ENCODE data around the gene GLG1. TPM values are rescaled to one million over a fixed set of nuclear protein-coding genes. Genes with fewer than 3 reads are reported as not detected.
"Not testable (repeated sequence)": the region's sequence is repeated elsewhere in the genome, so short reads cannot be mapped to it uniquely, and the experiment has no call there.

Gene GLG1
- total and polyA plus RNA-seq, 5 donors, result 46.8 to 109 (median 98.6) TPM

DNA sequence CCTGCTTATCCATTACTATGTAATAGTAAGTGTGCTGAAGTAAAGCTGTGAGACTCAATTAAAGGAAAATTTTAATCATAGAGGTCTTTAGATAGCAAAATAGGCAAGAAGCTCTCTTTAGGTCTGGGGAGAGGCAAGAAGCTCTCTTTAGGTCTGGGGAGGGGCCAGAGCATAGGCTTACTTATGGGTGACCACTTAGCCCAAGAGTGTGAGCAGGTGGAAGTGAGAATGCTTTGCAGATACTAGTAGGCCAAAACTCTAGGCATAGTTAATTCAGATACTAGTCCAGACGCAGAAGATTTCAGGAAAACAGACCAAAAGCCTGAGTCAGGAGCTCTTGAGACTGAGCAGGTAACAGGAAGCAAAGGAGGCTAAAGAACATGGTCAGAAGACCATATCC, 49.6 kb downstream of the GLG1 start:
- intact Hi-C loops (cut with DNase I), result loop anchor here in 1 of 4 donors (10.0 kb wide), 1 partner anchor 48 kb away; the partner anchor contains the start of gene GLG1

DNA sequence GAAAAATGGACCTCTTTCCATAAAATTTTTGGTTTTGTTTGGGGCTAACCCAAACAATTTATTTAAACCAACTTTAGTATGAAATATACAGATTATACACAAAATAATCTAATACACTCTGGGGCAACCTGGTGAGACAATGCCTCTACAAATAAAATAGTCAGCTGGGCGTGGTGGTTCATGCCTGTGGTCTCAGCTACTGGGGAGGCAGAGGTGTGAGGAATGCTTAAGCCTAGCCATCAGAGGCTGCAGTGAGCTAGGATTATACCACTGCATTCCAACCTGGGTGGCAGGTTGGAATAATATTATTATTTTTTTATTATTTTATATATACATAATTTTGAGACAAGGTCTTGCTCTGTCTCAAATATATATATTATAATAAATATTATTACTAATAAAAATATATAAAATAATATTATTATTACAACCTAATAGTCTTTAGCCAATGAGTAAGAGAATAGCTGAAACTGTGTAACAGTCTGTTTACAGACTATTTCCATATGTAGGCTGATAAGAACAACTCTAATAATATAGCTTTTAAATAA, 50.5 kb downstream of the GLG1 start:
- Histone ChIP-seq H3K9me3 (ENCODE audit: control insufficient read depth, low read length) (no peaks in the 10 kb centered on the region), H3K27ac (ENCODE audit: low read length) (no peak overlapping the region), H3K4me3 (ENCODE audit: low read length) (no peak overlapping the region), H3K27me3 (ENCODE audit: control insufficient read depth, insufficient read depth) (no peaks in the 10 kb centered on the region), H3K4me1 (ENCODE audit: control insufficient read depth, insufficient read depth, low read length) (peaks cover 8% of the 10 kb centered on the region)
- WGBS, result 100% methylated on average over 1 of the region's 1 CpG
- intact Hi-C loops (cut with DNase I), result loop anchor here in 1 of 4 donors (10.0 kb wide), 1 partner anchor 48 kb away; the partner anchor contains the start of gene GLG1
- ATAC-seq, result no peak
- DNase-seq, result no peak

More for the DNA sequence above, 49.6 kb downstream of the GLG1 start:
- H3K4me1 ChIP-seq (ENCODE audit: control insufficient read depth, insufficient read depth, low read length), result peaks cover 8% of the 10 kb centered on the region
- no peak for ATAC-seq
- H3K4me3 ChIP-seq (ENCODE audit: low read length), result no peak overlapping the region
- no peaks in the 10 kb centered on the region for H3K9me3 ChIP-seq (ENCODE audit: control insufficient read depth, low read length)
- 76% methylated on average over 1 of the region's 1 CpG for WGBS
- no peak for DNase-seq
- no peak overlapping the region for H3K27ac ChIP-seq (ENCODE audit: low read length)
- H3K27me3 ChIP-seq (ENCODE audit: control insufficient read depth, insufficient read depth), result no peaks in the 10 kb centered on the region

DNA sequence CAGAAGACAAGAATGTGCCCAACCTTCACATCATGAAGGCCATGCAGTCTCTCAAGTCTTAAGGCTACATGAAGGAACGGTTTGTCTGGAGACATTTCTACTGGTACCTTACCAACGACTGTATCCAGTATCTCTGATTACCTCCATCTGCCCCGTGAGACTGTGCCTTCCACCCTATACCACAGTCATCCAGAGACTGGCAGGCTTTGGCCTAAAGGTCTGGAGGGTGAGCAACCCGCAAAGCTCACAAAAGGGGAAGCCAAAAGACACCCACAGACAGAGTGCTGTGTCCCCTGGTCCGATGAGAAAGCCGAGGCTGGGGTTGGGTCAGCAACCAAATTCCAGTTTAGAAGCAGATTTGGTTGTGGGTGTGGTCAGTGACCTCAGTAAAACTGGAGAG, 54.6 kb downstream of the GLG1 start:
- 91% methylated on average over 4 of the region's 6 CpGs for WGBS
- H3K9me3 ChIP-seq (ENCODE audit: control insufficient read depth, low read length), result not testable (repeated sequence)

DNA sequence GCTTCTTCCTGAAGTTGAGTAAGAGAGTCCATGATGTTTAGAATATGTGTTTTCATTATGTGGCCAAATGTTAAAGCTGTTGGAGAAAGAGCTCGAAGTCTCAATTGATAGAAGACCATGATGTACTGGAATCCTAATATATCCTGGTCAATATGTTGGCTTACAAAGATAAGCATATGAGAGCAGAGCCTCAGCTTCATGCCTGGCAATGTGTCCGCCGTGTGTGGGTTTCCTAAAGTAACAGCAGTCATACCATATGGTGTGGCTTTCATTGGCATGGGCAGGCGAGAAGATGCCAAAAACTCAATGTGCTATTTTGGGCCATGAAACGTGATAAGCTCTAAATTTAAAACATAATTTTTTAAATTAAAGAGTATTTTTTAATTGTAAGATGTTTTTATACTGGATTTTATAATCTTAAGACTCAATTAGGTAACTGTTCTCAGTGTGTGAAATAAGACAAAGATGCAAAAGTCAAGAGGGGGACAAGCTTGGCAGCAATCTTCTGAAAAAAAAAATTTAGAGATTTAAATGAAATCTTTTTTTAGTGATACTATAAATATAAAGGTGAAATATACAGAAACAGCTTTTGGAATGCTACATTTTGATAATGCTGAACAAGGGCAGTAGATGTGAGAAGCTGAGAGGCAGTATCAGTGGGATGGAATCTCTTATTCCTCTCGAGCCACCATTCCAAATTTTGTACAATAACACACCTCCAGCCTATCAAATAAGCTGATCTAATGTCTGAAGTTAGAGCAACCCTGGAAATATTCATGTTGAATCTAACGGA, 56.5 kb downstream of the GLG1 start:
- H3K9me3 ChIP-seq (ENCODE audit: control insufficient read depth, low read length); H3K4me1 ChIP-seq (ENCODE audit: control insufficient read depth, insufficient read depth, low read length); H3K27me3 ChIP-seq (ENCODE audit: control insufficient read depth, insufficient read depth); H3K4me3 ChIP-seq (ENCODE audit: low read length); DNase-seq; H3K27ac ChIP-seq (ENCODE audit: low read length); ATAC-seq: not testable (repeated sequence)
- 55% methylated on average over 7 of the region's 7 CpGs for WGBS
- intact Hi-C loops (cut with DNase I), result loop anchor here in 1 of 4 donors (10.0 kb wide), 1 partner anchor 54 kb away; the partner anchor contains the start of gene GLG1

More for the DNA sequence above, 54.6 kb downstream of the GLG1 start:
- not testable (repeated sequence) for H3K4me3 ChIP-seq (ENCODE audit: low read length); H3K4me1 ChIP-seq (ENCODE audit: control insufficient read depth, insufficient read depth, low read length); ATAC-seq; DNase-seq; H3K27me3 ChIP-seq (ENCODE audit: control insufficient read depth, insufficient read depth); H3K27ac ChIP-seq (ENCODE audit: low read length)
- intact Hi-C loops (cut with DNase I), result loop anchor here in 1 of 4 donors (10.0 kb wide), 1 partner anchor 52 kb away; the partner anchor contains the start of gene GLG1

DNA sequence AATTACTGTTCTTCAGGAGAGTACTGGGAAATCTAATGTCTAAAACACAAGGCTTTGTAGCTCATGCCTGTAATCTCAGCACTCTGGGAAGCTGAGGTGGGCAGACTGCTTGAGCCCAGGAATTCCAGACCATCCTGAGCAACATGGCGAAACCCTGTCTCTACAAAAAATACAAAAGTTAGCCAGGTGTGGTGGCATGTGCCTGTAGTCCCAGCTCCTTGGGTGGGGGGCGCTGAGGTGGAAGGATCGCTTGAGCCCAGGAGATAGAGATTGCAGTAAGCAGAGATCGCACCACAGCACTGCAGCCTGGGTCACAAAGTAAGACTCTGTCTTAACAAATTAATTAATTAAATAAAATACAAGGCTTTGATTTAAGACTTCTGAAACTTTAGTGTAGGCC, 60.8 kb downstream of the GLG1 start:
- intact Hi-C loops (cut with DNase I); H3K9me3 ChIP-seq (ENCODE audit: control insufficient read depth, low read length); H3K4me3 ChIP-seq (ENCODE audit: low read length); H3K27ac ChIP-seq (ENCODE audit: low read length); H3K4me1 ChIP-seq (ENCODE audit: control insufficient read depth, insufficient read depth, low read length); ATAC-seq; H3K27me3 ChIP-seq (ENCODE audit: control insufficient read depth, insufficient read depth); DNase-seq: not testable (repeated sequence)
- 99% methylated on average over 4 of the region's 4 CpGs for WGBS

DNA sequence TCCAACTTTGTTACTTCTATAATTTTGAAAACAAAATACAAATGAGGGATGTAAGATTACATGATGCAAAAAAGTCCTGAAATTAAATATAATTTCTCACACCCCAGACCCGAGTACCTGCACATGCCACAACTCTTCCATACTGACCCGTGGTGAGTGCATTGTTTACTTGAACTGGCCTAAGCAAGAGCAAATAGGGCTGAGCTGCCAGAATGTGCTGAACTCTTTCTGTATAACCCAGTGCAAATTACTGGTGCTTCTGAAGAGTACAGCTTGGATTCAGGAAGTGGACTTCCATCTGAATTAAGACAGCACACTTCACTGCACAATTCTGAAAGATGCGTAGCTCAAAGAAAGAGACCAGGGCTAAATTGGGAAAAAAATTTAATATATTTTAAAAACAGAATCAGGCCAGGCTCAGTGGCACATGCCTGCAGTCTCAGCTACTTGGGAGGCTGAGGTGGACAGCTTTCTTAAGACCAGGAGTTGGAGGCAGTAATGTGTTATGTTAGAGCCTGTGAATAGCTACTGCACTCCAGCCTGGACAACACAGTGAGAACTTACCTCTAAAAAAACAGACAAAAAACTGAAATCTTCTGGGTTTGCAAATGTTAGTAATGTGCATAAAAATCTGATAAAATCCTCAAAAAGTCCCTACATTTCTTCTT, 63.9 kb downstream of the GLG1 start:
- H3K27ac ChIP-seq (ENCODE audit: low read length); H3K9me3 ChIP-seq (ENCODE audit: control insufficient read depth, low read length); H3K27me3 ChIP-seq (ENCODE audit: control insufficient read depth, insufficient read depth); ATAC-seq; DNase-seq; H3K4me3 ChIP-seq (ENCODE audit: low read length); H3K4me1 ChIP-seq (ENCODE audit: control insufficient read depth, insufficient read depth, low read length); intact Hi-C loops (cut with DNase I): not testable (repeated sequence)
- WGBS, result 94% methylated on average over 1 of the region's 3 CpGs

DNA sequence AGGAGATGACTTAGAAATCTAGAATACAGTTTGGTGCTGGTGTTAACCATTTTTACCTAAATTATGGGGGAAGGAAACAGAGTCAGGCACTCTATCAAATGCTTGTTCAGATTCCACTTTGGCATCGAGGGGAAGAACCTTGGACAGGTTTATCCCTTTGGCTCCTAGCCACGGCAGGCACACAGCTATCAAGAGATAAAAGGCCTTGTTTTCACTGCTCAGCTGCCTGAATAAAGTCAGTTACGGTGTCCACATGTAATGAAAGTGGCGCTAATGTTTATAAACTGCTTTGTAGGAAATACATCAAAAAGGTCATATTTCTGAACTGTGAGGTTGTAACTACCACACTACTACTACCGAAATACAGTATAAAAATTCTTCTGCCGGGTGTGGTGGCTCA, 66.3 kb downstream of the GLG1 start:
- H3K9me3 ChIP-seq (ENCODE audit: control insufficient read depth, low read length); intact Hi-C loops (cut with DNase I); H3K27me3 ChIP-seq (ENCODE audit: control insufficient read depth, insufficient read depth); H3K4me1 ChIP-seq (ENCODE audit: control insufficient read depth, insufficient read depth, low read length); ATAC-seq; H3K4me3 ChIP-seq (ENCODE audit: low read length); H3K27ac ChIP-seq (ENCODE audit: low read length): not testable (repeated sequence)
- 43% methylated on average over 6 of the region's 6 CpGs for WGBS
- peak in 1 of 3 donors; percentile 38 for DNase-seq

DNA sequence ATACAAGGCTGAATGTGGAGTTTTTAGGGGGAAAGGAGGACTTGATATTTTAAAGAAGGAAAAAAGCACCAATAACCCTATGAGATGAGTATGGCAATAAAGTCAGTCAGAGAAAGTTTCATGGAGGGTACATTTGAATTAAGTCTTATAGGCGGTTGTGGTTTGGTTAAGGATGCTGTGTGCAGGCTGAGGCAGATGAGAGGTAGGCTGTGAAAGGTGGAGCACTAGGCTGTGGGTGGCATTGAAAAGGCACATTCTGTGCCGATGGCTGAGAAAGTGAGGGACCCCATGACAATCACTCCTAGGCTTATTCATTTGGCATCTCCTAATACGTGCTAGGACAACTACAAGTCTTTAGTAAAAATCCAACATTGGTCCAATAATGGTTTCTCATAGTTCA, 68.1 kb downstream of the GLG1 start:
- H3K4me3 ChIP-seq (ENCODE audit: low read length); ATAC-seq; DNase-seq; H3K27ac ChIP-seq (ENCODE audit: low read length); H3K27me3 ChIP-seq (ENCODE audit: control insufficient read depth, insufficient read depth); intact Hi-C loops (cut with DNase I); H3K4me1 ChIP-seq (ENCODE audit: control insufficient read depth, insufficient read depth, low read length); H3K9me3 ChIP-seq (ENCODE audit: control insufficient read depth, low read length): not testable (repeated sequence)
- 100% methylated on average over 1 of the region's 3 CpGs for WGBS

DNA sequence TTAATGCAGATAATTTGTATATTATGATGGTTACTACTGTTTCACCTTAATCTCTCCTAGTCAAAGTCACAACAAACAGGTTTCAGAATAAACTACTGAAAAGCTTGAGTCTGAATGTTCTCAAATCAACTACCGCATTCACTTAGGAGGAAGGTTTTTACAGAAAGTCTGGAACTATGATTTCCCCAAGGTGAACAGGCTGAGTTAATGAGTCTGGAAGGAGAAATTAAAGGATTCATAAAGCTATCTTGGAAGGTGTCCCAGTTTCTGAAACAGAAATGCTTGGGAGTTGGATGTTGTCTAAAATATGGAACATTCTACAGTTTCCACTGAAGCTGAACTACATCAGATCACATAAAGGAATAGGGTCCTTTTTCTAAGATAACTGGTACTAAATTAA, 69.2 kb downstream of the GLG1 start:
- H3K4me3 ChIP-seq (ENCODE audit: low read length); H3K9me3 ChIP-seq (ENCODE audit: control insufficient read depth, low read length); H3K4me1 ChIP-seq (ENCODE audit: control insufficient read depth, insufficient read depth, low read length); ATAC-seq; DNase-seq; H3K27me3 ChIP-seq (ENCODE audit: control insufficient read depth, insufficient read depth); intact Hi-C loops (cut with DNase I); H3K27ac ChIP-seq (ENCODE audit: low read length): not testable (repeated sequence)
- 59% methylated on average over 1 of the region's 1 CpG for WGBS

DNA sequence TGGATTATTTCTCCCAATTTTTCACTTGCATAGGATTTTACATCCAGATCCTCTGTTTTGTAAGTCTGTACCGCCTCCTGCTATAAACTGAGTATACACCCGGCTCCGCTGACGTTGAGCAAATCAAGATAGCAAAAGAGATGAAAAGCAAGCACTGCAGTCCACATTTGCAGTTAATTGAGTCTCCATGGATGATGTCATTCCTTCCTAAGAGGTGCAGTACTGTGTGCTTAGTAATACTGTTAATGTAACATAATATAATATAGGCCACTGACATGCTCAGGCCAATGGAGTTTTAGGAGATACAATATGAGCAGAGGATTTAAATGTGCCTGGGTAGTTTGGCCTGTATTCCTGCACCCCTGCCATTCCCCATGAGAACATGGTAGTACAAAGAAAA, 72.3 kb downstream of the GLG1 start:
- H3K4me3 ChIP-seq (ENCODE audit: low read length); H3K4me1 ChIP-seq (ENCODE audit: control insufficient read depth, insufficient read depth, low read length); DNase-seq; ATAC-seq; H3K27ac ChIP-seq (ENCODE audit: low read length); intact Hi-C loops (cut with DNase I); H3K9me3 ChIP-seq (ENCODE audit: control insufficient read depth, low read length); H3K27me3 ChIP-seq (ENCODE audit: control insufficient read depth, insufficient read depth): not testable (repeated sequence)
- WGBS, result 88% methylated on average over 3 of the region's 4 CpGs

DNA sequence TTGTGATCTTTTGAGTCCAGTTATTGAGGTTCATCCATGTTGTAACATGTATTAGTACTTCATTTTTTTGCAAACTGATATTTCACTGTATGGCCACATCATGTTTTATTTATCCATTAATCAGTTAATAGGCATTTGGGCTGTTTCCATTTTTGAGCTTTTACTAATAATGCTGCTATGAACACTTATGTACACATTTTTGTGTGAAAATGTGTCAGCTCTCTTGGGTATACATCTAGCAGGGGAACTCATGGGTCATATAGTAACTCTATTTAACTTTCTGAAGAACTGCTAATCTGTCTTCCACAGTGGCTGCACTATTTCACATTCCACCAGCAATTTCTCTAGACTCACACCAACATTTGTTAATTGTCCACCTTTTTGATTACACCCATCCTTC, 82.0 kb downstream of the GLG1 start:
- intact Hi-C loops (cut with DNase I), result no loop called here
- Histone ChIP-seq H3K27ac (ENCODE audit: low read length) (no peak overlapping the region), H3K27me3 (ENCODE audit: control insufficient read depth, insufficient read depth) (no peaks in the 10 kb centered on the region), H3K4me1 (ENCODE audit: control insufficient read depth, insufficient read depth, low read length) (peaks cover 3% of the 10 kb centered on the region), H3K4me3 (ENCODE audit: low read length) (no peak overlapping the region), H3K9me3 (ENCODE audit: control insufficient read depth, low read length) (no peaks in the 10 kb centered on the region)
- no peak for ATAC-seq
- DNase-seq, result no peak

All from right cardiac atrium (tissue), 5 donors.